SK-MEL-5 (cell line): ENCODE data around the gene FAAP20. TPM values are rescaled to one million over a fixed set of nuclear protein-coding genes. Genes with fewer than 3 reads are reported as not detected.

ENCODE experiments used
- DNase-seq: peaks from one replicate; pipeline ENCODE4 v3.0.0-alpha.2; 2016; ENCODE audit warnings: low read depth, low spot score
- in situ Hi-C: cut with HindIII; loops from 2 replicates; pipeline ENCODE4 v1.10.0; 2016; ENCODE audit warnings: low sequenced_read_pairs, high pct_unique_total_duplicates, low pct_unique_long_range_greater_than_20kb
- total RNA-seq: library from RNA; depleted of rRNA; stranded (reverse); fragments of >200 nt; shearing (Covaris generic); gene quantifications from 2 replicates; pipeline ENCODE4 v1.2.3, GENCODE V29; 2014

FAAP20 gene
- total RNA-seq, 1 experiment from 2014 or later = 33.0 TPM

DNA sequence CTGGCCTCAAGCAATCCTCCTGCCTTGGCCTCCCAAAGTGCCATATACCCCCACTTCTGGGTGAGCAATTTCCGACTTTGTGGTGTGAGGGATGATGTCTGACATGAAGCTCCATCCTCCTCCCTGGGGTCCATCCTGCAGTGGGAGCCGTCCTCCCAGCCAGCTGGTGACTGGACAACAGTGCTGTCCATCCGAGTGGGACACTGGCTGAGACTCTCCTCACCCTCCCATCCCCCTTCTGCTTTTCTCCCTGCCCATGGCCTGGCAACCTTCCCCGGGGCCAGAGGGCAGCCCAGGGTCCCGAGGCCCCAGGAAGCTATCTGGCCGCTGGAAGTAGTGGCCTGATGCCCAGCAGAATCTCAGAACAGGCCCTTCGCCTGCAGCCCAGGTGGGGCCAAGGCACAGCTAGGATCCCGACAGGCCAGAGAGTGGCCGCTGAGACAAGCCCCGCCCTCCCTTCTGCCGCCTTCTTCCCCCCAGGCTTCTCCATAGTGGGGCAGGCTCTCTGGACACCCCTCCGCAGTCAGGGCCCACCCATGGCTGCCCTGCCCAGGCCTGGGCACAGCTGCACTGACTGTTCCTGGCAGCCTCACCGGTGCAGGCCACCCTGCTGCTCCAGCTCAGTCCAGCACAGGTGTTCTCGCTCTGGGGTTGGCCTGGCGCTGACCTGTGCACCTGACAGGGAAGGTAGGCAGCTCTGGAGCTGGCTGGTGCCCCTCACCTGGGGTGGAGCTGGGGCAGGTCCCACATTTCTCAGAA lies 8.4 kb upstream of the FAAP20 start:
- in situ Hi-C loops = no loop called here
- DNase-seq = no peak

DNA sequence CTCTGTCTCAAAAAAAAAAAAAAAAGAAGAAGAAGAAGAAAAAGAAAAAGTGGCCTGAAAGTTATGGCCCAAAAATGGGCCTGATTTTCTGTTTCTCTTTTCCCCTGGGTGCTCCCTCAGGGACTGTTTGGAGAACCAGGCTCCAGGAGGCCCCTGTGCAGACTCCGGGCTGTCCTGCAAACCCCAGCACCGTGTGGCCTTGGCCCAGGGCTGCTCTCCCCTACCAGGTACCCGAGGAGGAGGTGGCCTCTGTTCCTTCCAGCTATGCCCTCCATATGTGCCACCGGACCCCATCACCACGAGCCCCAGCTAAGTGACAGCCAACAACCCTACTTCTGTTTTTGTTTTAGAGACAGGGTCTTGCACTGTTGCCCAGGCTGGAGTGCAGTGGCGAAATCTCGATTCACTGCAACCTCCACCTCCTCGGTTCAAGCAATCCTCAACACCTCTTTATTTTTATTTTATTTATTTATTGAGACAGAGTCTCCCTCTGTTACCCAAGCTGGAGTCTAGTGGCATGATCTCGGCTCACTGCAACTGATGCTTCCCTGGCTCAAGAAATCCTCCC lies 7.5 kb upstream of the FAAP20 start:
- in situ Hi-C loops = no loop called here
- no peak for DNase-seq

- no peak for DNase-seq
- in situ Hi-C loops = no loop called here
Observed at GRCh38 chr1:2201062-2201461, 6.5 kb upstream of the FAAP20 start.

DNA sequence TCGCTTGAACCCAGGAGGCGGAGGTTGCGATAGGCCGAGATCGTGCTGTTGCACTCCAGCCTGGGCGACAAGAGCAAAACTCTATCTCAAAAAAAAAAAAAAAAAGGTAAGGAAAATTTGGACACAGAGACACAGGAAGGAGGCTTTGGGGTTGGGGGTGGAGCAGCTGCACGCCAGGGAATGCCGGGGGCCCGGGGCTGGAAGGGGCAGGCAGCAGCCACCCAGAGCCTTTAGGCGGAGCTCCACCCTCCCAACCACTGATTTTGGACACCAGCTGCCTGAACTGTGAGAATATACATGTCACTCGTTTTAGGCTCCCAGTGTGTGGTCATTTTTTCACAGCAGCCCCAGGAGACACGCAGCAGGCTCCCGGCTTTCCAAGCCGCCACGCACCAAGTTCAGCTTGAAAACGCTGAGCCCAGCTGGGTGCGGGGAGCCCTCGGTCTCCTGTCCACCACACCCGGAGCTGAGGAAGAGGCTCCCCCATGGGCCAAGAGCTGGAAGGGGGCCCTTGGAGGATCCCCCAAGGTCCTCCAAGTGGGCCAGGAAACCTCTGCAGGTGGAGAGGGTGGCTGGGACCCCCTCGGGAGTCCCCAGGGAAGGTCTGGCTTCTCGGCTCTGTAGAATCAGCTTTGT lies 5.9 kb upstream of the FAAP20 start:
- in situ Hi-C loops = no loop called here
- DNase-seq = no peak

- peak; percentile 81 for DNase-seq
- in situ Hi-C loops = no loop called here
Observed at GRCh38 chr1:2199042-2199810, 4.7 kb upstream of the FAAP20 start.

- no peak for DNase-seq
- in situ Hi-C loops = no loop called here
Observed at GRCh38 chr1:2198571-2198970, 4.0 kb upstream of the FAAP20 start.

- in situ Hi-C loops = no loop called here
Observed at GRCh38 chr1:2197707-2198165, 3.2 kb upstream of the FAAP20 start.

GRCh38 chr1:2196901-2197638 lies 2.5 kb upstream of the FAAP20 start:
- in situ Hi-C loops = no loop called here
- no peak for DNase-seq

More at GRCh38 chr1:2197707-2198165, 3.2 kb upstream of the FAAP20 start:
- no peak for DNase-seq

- in situ Hi-C loops = no loop called here
- no peak for DNase-seq
Observed at GRCh38 chr1:2195785-2196184, 1.2 kb upstream of the FAAP20 start.

DNA sequence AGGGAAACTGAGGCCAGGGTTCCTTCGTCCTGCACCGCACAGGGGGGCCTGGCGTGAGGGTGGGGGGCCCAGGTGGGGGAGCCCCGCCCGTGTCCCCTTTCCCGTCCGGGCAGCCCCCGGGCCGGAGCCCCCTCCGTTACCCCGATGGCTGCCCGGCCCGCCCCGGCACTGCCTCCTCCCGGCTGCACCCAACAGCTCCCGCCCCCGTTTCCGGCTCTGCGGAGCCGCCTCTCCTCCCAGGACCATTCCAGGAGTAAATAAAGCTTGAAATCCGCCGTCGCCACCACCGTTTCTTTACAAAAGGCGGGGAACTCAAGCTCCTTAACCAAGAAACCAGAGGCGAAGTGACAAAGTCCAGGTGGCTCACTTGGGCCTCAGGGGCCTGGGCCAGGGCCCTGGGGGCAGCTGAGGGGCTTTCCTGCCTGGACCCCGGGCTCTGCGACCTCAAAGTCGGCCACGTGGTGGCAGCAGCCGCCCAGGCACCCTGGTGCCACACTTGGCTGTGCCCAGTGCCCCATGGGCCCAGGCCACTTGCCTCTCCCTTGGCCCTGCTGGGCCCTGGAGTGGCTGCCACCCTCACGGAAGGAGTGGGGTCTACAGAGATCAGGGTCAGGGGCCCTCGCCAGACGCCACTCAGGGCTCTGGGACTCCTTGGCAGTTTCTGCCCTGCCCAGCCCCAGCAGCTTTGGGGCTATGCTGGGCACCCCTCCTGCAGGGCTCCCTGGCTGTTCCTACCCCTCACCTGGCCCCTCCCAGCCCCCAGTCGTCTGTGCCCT lies 514 bp upstream of the FAAP20 start:
- DNase-seq = peak; percentile 83
- in situ Hi-C loops = no loop called here

GRCh38 chr1:2193514-2194281 lies 874 bp downstream of the FAAP20 start:
- no peak for DNase-seq
- in situ Hi-C loops = no loop called here

GRCh38 chr1:2192031-2192995 lies 2.3 kb downstream of the FAAP20 start:
- in situ Hi-C loops = no loop called here
- no peak for DNase-seq

- DNase-seq = no peak
- in situ Hi-C loops = no loop called here
Observed at GRCh38 chr1:2190491-2190976, 4.0 kb downstream of the FAAP20 start.

GRCh38 chr1:2189459-2190425 lies 4.8 kb downstream of the FAAP20 start:
- peak; percentile 87 for DNase-seq
- in situ Hi-C loops = no loop called here
